ENCODE data around the gene KRR1. TPM values are rescaled to one million over a fixed set of nuclear protein-coding genes. Genes with fewer than 3 reads are reported as not detected.

The KRR1 gene
- total RNA-seq, result 29.4 and 32.9 TPM in 2 replicates

GRCh38 chr12:75511116-75512048 is at the start of gene KRR1:
Gene KRR1, minus strand, starts transcription at chr12:75511609. Its CDS starts 12 bp downstream, at chr12:75511597.

DNA sequence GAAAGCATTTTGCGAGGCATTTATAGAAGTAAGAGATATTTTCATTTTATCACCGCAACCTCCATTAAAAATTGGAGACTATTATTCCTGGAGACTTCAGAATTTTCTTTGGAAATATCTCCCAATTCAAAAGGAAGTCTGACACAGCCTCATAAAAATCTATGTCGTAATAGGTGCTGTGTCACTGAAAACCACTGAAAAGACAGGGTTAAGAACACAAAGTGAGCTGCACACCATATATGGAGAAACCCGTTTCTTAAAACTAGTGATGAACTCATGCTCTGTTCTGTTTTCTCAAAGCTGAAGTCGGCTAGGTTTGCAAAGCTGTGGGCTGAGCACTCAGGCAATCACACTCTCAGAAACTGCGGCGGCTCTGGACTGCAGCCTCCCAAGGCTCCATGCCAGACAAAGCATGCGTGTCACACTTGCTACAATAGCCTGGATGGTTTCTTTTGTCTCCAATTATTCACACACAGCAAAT is 30.9 kb downstream of the KRR1 start, which contains the start of gene GLIPR1:
Gene GLIPR1, plus strand, starts transcription at position 287 of the 481 bp plus-strand sequence. Its CDS starts 126 bp downstream, at position 413.

Other genes starting within 250 kb of the KRR1 start
- 15.9 and 16.0 TPM in 2 replicates for gene CAPS2, start 181.3 kb downstream of the KRR1 start, total RNA-seq
- not detected in 2 replicates for gene GLIPR1L1, start 176.9 kb downstream of the KRR1 start, total RNA-seq
- 0.32 and 0.77 TPM in 2 replicates for gene GLIPR1L2, start 120.5 kb downstream of the KRR1 start, total RNA-seq
- gene GLIPR1, start 30.9 kb downstream of the KRR1 start, total RNA-seq, result 16.9 and 39.2 TPM in 2 replicates